ENCODE results near the gene TRMU.

GRCh38 chr22:46320166-46320710 is 15.3 kb upstream of the TRMU start:
- TF ChIP-seq CTCF (IDR thresholded peaks at IDR 0.05 in 4 of 5, conservative IDR thresholded peaks at IDR 0.05 in 1 of 5) (no peak), POLR2A (IDR thresholded peaks at IDR 0.05) (no peak)

Data from gastrocnemius medialis (tissue), 4 donors.